ENCODE data around the gene KLHL17.

Gene KLHL17

GRCh38 chr1:960363-961131 is at the start of gene KLHL17:
Gene KLHL17, plus strand, starts transcription at chr1:960584. Its CDS starts 110 bp downstream, at chr1:960694.
- no peak for TF ChIP-seq CTCF (conservative IDR thresholded peaks at IDR 0.05; ENCODE audit: control insufficient read depth, insufficient read depth, low read depth, low read length)
- DNase-seq (ENCODE audit: low read depth), result peak; percentile 52
- peak within 1 kb of the TSS; percentile 38 for H3K4me3 ChIP-seq (ENCODE audit: control insufficient read depth, low read depth, low read length)

DNA sequence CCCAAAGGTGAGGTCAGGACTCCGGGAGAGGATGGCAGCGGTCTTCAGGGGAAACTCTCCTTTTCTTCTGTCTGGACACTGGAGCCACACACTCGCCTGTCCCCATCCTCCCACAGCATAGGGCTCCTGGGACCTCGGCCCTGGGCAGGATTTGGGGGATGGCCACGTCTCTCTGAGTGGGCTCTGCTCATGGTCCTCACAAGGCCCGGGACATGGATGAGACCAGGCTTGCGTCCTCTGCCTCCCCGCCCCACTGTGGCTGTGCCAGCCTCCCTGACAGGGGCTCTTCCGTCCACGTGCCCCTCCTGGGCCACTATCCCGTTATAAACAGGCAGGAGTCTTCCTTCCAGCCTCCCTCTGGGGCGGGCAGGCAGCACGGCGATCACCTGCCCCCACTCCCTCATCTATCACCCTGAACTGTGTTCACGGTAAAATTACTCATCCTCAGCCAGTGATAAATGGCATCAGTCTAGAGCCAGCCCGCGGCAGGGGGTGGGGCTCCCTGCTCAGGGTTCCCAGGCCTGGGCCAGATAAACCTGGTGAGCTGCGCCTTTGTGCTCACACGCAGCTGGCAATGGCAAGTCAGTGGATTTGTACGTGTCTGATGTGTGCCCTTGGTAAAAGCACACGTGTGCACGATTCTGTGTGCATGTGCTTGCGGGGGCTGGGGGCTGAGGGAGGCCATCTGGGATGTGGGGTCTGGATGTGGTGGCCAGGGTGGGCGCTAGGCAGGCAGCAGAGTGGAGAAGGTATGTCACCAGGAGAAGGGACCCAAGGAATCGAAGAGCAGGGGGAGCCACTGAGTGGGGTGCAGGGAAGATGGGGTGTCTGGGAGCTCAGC is 49.3 kb upstream of the KLHL17 start:
- no peak for TF ChIP-seq CTCF (conservative IDR thresholded peaks at IDR 0.05; ENCODE audit: control insufficient read depth, insufficient read depth, low read depth, low read length)
- DNase-seq (ENCODE audit: low read depth), result peak; percentile 32
- no peak overlapping the region for H3K4me3 ChIP-seq (ENCODE audit: control insufficient read depth, low read depth, low read length)

DNA sequence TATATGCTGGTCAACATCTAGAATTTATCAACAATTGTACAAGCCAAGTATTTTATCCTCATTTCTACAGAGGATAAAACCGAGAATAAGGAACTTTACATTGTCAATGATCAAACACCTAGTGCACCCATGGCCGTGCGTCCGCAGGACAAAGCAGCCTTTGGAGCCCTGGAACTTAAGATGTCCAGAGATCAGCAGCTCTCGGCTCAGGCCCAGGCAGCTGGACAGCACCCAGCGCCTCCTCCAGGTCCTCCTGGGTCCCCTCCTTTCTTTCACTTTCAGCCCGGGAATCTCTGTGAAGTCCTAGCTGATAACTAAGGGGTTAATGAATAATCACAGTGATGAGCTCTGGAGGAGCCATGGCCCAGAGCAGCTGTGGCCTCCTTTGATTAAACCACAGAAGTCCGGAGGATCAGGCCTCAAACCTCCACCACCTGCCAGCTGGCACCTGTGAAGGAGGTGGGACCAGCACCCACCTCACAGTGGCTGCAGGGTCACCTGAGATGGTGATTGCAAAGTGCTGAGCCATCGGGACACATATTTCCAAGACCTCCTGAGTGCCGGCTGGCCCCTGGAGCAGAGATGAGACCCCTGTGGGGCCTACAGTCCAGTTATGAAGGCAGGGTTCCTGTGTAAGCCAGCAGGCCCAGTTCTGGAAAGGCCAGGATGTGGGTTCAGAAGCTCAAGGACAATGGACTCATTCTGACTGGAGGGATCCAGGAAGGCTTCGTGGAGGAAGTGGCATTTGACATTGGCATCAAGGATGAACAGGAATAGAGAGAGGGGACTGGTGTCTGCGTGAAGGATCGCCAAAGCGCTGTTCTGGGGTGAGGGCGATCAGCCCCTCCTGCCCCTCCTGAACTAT is 48.3 kb upstream of the KLHL17 start:
- no peak for TF ChIP-seq CTCF (conservative IDR thresholded peaks at IDR 0.05; ENCODE audit: control insufficient read depth, insufficient read depth, low read depth, low read length)
- no peak for DNase-seq (ENCODE audit: low read depth)
- H3K4me3 ChIP-seq (ENCODE audit: control insufficient read depth, low read depth, low read length), result no peak overlapping the region

GRCh38 chr1:912740-913301 is 47.6 kb upstream of the KLHL17 start:
- DNase-seq (ENCODE audit: low read depth), result peak; percentile 28
- H3K4me3 ChIP-seq (ENCODE audit: control insufficient read depth, low read depth, low read length), result no peak overlapping the region

GRCh38 chr1:913491-914130 is 46.8 kb upstream of the KLHL17 start:
- H3K4me3 ChIP-seq (ENCODE audit: control insufficient read depth, low read depth, low read length), result no peak overlapping the region
- no peak for DNase-seq (ENCODE audit: low read depth)
- TF ChIP-seq CTCF (conservative IDR thresholded peaks at IDR 0.05; ENCODE audit: control insufficient read depth, insufficient read depth, low read depth, low read length), result no peak

More at GRCh38 chr1:912740-913301, 47.6 kb upstream of the KLHL17 start:
- peak; percentile 14 for TF ChIP-seq CTCF (conservative IDR thresholded peaks at IDR 0.05; ENCODE audit: control insufficient read depth, insufficient read depth, low read depth, low read length)

Measured in fibroblast of mammary gland (primary cell).